Esophagus squamous epithelium (tissue), 4 donors: Measurements from ENCODE around the gene CGB2.

Experiments used
- POLR2A ChIP-seq, 4 donors: fragments of 450-650 bp; IDR thresholded peaks; one replicate each; pipeline ENCODE4 v1.6.1; 2017; ENCODE audit warnings: antibody characterized with exemption in 4 of 4, mild to moderate bottlenecking in 4 of 4, moderate library complexity in 3 of 4
- TF ChIP-seq, protein P1 (sequence below), 6 experiments: fragments of 450-650 bp in 4 of 6; fragments of 200-600 bp in 2 of 6; sonication (generic) in 2 of 6; IDR thresholded peaks; one replicate each; pipeline ENCODE4 v1.5.1; 2016 to 2019; ENCODE audit warnings: antibody characterized with exemption in 6 of 6, mild to moderate bottlenecking in 4 of 6, moderate library complexity in 4 of 6

DNA sequence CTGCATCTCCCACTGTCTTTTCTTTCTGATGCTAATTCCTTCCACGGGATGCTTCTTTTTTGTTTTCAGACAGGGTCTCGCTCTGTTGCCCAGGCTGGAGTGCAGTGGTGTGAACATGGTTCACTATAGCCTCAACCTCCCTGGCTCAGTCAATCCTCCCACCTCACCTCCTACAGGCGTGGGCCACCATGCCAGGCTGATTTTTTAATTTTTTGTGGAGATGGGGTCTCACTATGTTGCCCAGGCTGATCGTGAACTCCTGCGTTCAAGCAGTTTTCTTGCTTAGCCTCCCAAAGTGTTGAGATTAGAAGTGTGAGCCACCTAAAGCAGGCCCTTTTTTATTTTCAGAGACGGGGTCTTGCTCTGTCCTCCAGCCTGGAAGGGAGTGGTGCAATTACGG is 43.4 kb upstream of the CGB2 start:
- TF ChIP-seq, protein P1, sequence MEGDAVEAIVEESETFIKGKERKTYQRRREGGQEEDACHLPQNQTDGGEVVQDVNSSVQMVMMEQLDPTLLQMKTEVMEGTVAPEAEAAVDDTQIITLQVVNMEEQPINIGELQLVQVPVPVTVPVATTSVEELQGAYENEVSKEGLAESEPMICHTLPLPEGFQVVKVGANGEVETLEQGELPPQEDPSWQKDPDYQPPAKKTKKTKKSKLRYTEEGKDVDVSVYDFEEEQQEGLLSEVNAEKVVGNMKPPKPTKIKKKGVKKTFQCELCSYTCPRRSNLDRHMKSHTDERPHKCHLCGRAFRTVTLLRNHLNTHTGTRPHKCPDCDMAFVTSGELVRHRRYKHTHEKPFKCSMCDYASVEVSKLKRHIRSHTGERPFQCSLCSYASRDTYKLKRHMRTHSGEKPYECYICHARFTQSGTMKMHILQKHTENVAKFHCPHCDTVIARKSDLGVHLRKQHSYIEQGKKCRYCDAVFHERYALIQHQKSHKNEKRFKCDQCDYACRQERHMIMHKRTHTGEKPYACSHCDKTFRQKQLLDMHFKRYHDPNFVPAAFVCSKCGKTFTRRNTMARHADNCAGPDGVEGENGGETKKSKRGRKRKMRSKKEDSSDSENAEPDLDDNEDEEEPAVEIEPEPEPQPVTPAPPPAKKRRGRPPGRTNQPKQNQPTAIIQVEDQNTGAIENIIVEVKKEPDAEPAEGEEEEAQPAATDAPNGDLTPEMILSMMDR (IDR thresholded peaks at IDR 0.05), result no peak
- TF ChIP-seq POLR2A (IDR thresholded peaks at IDR 0.05), result no peak
